ENCODE measurements around the gene FADS2. TPM values are rescaled to one million over a fixed set of nuclear protein-coding genes. Genes with fewer than 3 reads are reported as not detected.

Gene FADS2
- total RNA-seq, 1 donor from 2014 or later, result 315 TPM

DNA sequence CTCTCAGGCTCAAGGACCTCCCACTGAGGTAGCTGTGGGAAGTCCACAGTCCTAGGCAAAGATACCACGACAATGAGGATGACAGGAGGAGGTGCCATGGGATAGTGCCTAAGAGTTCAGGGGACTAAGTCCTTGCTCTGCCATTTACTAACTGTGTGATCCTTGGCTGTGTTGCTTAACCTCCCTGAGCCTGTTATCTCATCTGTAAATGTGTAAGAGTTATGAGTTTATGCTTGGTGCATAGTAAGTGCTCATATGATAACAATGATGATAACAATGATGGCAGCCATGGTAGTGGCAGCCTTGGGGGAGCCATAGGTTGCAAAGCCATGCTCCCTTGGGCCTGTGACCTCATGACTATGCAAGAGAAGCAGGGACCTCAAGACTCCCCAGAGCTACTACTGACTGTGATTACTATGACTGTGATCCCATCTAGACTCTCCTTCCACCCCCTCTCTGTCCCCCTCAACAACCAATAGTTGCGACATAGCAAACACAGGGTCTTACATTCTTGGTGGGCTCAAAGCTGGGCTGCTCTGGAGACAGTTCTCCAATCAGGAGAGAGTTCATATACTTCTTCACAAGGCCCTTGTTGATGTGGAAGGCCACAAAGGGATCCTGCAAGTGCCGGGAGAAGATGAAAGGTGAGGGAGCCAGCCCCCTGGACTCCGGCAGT is 15.2 kb upstream of the FADS2 start:
- peaks cover 20% of the 10 kb centered on the region for H3K36me3 Mint-ChIP-seq (ENCODE audit: low read depth)
- H3K4me3 Mint-ChIP-seq (ENCODE audit: unreplicated experiment), result no peak overlapping the region
- peaks cover 18% of the 10 kb centered on the region for H3K4me1 Mint-ChIP-seq (ENCODE audit: low read depth)
- no peak overlapping the region for H3K27ac Mint-ChIP-seq (ENCODE audit: unreplicated experiment)
- DNase-seq (ENCODE audit: low spot score), result peak; percentile 27
- no peaks in the 10 kb centered on the region for H3K27me3 Mint-ChIP-seq (ENCODE audit: low read depth)
- TF ChIP-seq, protein P1, sequence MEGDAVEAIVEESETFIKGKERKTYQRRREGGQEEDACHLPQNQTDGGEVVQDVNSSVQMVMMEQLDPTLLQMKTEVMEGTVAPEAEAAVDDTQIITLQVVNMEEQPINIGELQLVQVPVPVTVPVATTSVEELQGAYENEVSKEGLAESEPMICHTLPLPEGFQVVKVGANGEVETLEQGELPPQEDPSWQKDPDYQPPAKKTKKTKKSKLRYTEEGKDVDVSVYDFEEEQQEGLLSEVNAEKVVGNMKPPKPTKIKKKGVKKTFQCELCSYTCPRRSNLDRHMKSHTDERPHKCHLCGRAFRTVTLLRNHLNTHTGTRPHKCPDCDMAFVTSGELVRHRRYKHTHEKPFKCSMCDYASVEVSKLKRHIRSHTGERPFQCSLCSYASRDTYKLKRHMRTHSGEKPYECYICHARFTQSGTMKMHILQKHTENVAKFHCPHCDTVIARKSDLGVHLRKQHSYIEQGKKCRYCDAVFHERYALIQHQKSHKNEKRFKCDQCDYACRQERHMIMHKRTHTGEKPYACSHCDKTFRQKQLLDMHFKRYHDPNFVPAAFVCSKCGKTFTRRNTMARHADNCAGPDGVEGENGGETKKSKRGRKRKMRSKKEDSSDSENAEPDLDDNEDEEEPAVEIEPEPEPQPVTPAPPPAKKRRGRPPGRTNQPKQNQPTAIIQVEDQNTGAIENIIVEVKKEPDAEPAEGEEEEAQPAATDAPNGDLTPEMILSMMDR (IDR thresholded peaks at IDR 0.05), result no peak
- H3K9me3 Mint-ChIP-seq (ENCODE audit: low read depth), result no peaks in the 10 kb centered on the region

DNA sequence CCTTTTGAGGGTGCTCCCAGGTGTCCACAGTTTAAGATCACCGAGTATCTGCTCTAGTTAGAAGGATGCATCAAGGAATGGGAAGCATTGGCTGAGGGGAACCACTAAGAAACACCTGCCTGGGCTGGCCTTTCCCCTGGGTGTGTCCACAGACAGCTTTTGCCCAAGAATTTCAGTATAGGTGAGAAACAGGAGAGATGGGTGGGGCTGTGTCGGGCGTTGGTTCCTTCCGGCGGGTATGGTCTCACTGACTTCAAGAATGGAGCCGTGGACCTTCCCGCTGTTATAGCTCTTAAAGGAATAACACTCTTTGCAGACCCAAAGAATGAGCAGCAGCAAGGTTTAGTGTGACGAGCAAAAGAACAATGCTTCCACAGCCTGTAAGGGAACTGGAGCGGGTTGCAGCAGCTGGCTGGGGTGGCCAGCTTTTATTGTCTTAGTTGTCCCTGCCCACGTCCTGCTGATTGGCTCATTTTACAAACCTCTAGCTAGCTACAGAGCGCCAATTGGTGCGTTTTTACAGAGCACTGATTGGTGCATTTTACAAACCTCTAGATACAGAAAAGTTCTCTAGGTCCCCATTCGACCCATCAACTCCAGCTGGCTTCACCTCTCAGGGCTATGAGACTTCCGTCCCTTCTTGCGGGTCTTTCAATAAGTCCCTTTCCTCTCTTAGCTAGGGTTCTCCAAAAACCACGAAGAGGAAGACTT is 13.7 kb upstream of the FADS2 start:
- H3K4me1 Mint-ChIP-seq (ENCODE audit: low read depth), result peaks cover 18% of the 10 kb centered on the region

DNA sequence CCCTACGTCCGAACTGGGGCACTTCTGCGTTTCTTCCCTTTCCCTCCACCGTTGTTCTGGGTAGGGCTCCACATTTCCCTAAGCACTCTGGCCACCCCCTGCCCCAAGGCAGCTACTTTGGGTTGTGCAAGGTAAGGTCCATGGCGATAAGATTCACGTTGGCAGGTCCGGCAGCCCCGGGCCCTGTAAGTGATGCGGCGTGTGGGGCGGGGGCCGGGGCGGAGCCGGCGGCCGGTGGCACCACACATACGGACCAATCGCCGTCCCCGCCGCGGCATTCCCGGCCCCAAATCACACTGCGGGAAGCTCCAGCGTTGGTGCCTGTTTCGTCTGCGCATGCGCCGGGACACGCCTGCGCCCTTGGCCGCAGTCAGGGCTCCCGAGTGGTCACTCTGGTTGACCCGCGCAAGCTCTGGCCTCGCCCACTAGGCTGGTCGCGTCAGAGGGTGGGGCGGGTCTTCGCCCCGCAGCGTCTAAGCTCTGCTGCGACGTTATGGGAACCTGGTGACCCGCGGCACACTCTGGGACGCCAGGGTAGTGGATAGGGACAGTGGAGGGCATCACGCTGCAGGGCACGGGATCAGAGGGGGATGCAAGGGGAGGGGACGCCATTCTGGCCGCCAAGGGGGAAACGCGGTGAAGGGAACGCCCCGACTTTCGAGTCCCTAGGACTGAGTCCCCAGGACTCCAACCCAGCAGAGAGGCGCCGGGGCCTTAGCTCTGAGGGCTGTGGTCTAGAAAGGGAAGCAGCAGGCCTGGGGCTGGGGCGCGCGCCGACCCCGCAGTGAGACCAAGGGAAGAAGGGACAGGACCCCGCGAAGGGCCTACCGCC is 12.9 kb upstream of the FADS2 start:
- H3K9me3 Mint-ChIP-seq (ENCODE audit: low read depth), result no peaks in the 10 kb centered on the region
- peak; percentile 98 for DNase-seq (ENCODE audit: low spot score)
- H3K27me3 Mint-ChIP-seq (ENCODE audit: low read depth), result no peaks in the 10 kb centered on the region
- TF ChIP-seq, protein P1 (IDR thresholded peaks at IDR 0.05), result no peak
- H3K27ac Mint-ChIP-seq (ENCODE audit: unreplicated experiment), result peak overlapping the region; percentile 98
- H3K36me3 Mint-ChIP-seq (ENCODE audit: low read depth), result peaks cover 10% of the 10 kb centered on the region
- peak overlapping the region; percentile 96 for H3K4me3 Mint-ChIP-seq (ENCODE audit: unreplicated experiment)
- H3K4me1 Mint-ChIP-seq (ENCODE audit: low read depth), result peaks cover 18% of the 10 kb centered on the region

More for the DNA sequence above, 13.7 kb upstream of the FADS2 start:
- Mint-ChIP-seq H3K36me3 (ENCODE audit: low read depth) (peaks cover 14% of the 10 kb centered on the region), H3K27me3 (ENCODE audit: low read depth) (no peaks in the 10 kb centered on the region), H3K9me3 (ENCODE audit: low read depth) (no peaks in the 10 kb centered on the region), H3K4me3 (ENCODE audit: unreplicated experiment) (peak overlapping the region; percentile 96), H3K27ac (ENCODE audit: unreplicated experiment) (peak overlapping the region; percentile 98)
- peak; percentile 54 for DNase-seq (ENCODE audit: low spot score)
- TF ChIP-seq, protein P1 (IDR thresholded peaks at IDR 0.05), result no peak

GRCh38 chr11:61815790-61816735 is 12.0 kb upstream of the FADS2 start:
- H3K9me3 Mint-ChIP-seq (ENCODE audit: low read depth), result no peaks in the 10 kb centered on the region
- DNase-seq (ENCODE audit: low spot score), result peak; percentile 95

More at GRCh38 chr11:61815790-61816735, 12.0 kb upstream of the FADS2 start:
- peaks cover 9% of the 10 kb centered on the region for H3K36me3 Mint-ChIP-seq (ENCODE audit: low read depth)
- H3K4me1 Mint-ChIP-seq (ENCODE audit: low read depth), result peaks cover 18% of the 10 kb centered on the region
- TF ChIP-seq, protein P1 (IDR thresholded peaks at IDR 0.05), result no peak
- peak overlapping the region; percentile 98 for H3K27ac Mint-ChIP-seq (ENCODE audit: unreplicated experiment)
- peak overlapping the region; percentile 96 for H3K4me3 Mint-ChIP-seq (ENCODE audit: unreplicated experiment)
- no peaks in the 10 kb centered on the region for H3K27me3 Mint-ChIP-seq (ENCODE audit: low read depth)

Data from chondrocyte (in vitro differentiated cells).